ENCODE data around the gene GUCA2B. TPM values are rescaled to one million over a fixed set of nuclear protein-coding genes. Genes with fewer than 3 reads are reported as not detected.

Gene GUCA2B
- total and polyA plus RNA-seq, 2 of the 4 experiments (the other 2 are of a cell fraction): not detected

DNA sequence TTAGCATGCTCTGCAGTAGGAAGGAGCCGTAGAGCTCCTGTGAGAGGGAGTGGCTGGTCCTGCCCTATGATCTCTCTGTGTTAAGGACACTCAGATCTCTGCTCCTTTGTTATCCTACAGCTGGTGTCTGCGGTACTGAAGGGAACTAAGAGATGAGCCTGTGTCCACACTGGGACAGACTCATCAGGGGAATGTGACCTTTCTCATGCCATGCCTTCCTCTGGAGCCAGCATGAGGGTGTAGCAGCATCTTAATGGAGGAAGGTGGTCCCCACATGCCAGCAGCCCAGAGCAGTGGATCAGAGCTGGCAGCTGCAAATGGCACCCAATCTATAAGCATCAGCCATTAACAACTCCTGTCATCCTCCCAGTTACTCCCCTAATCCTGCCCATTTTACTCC lies 24.7 kb upstream of the GUCA2B start:
- Histone ChIP-seq H3K9me3 (ENCODE audit: control insufficient read depth, insufficient read depth, low read length) (no peaks in the 10 kb centered on the region), H2AK9ac (replicated peaks; ENCODE audit: low read depth, low read length, poor library complexity) (no peak overlapping the region), H4K91ac (ENCODE audit: insufficient read depth, low read depth, low read length) (no peak overlapping the region), H4K20me1 (ENCODE audit: insufficient read depth, low read length) (no peaks in the 10 kb centered on the region), H3K56ac (ENCODE audit: extremely low read depth, insufficient read depth, low read length) (no peak overlapping the region), H3K4me2 (ENCODE audit: low read depth, low read length) (no peak overlapping the region), H3K27me3 (ENCODE audit: control insufficient read depth, insufficient read depth, low read length) (peaks cover 6% of the 10 kb centered on the region), H3K14ac (replicated peaks; ENCODE audit: low read depth, low read length) (no peak overlapping the region), H2AFZ (replicated peaks; ENCODE audit: low read length, poor library complexity) (no peak overlapping the region), H3K9me1 (ENCODE audit: insufficient read depth, low read length) (no peaks in the 10 kb centered on the region; the same call in 1 of the 2 replicates), H3K18ac (ENCODE audit: low read depth, low read length) (no peak overlapping the region), H2BK120ac (ENCODE audit: low read depth, low read length) (no peak overlapping the region), H3K36me3 (ENCODE audit: control insufficient read depth, insufficient read depth, low read length) (no peaks in the 10 kb centered on the region), H3K4me3 (ENCODE audit: insufficient read depth, low read depth, low read length) (no peak overlapping the region), H3K23ac (ENCODE audit: low read depth, low read length) (no peak overlapping the region), H3K79me1 (ENCODE audit: low read depth in 1 of 2, low read length in 2 of 2) (no peaks in the 10 kb centered on the region), H2BK5ac (ENCODE audit: low read depth, low read length, poor library complexity, severe bottlenecking) (no peak overlapping the region), H2AK5ac (ENCODE audit: low read depth, low read length) (no peak overlapping the region), H3K9ac (ENCODE audit: low read depth, low read length) (no peak overlapping the region), H2BK20ac (ENCODE audit: low read depth, low read length) (no peak overlapping the region), H3K4ac (ENCODE audit: low read depth, low read length) (no peak overlapping the region), H3K27ac (ENCODE audit: insufficient read depth, low read length) (no peak overlapping the region), H4K8ac (ENCODE audit: low read depth in 2 of 2, low read length in 2 of 2) (no peak overlapping the region), H3K4me1 (ENCODE audit: control insufficient read depth, insufficient read depth, low read length) (no peaks in the 10 kb centered on the region), H4K5ac (ENCODE audit: low read depth, low read length) (no peak overlapping the region), H2BK15ac (ENCODE audit: low read depth, low read length) (no peak overlapping the region)
- no CpG with 5 or more reads among the region's 2 CpGs for WGBS, 2 experiments (ENCODE audit: extremely low coverage in 2 of 2, insufficient read length in 1 of 2)
- in situ Hi-C loops (cut with MboI; ENCODE audit: low sequenced_read_pairs): no loop called here
- BruUV-seq (replicated peaks): no TSS peak
- dilution Hi-C loops (cut with HindIII; ENCODE audit: low sequenced_read_pairs, unreplicated experiment): no loop called here
- ATAC-seq (ENCODE audit: low read depth): no peak
- POLR2A ChIA-PET (ENCODE audit: unreplicated experiment): no interaction called here
- CTCF ChIA-PET: no interaction called here
- intact Hi-C loops (cut with micrococcal nuclease): no loop called here
- no peak for TF ChIP-seq CHD1 (IDR thresholded peaks at IDR 0.05; ENCODE audit: low read depth, low read length)
- TF ChIP-seq CEBPB (IDR thresholded peaks at IDR 0.05; ENCODE audit: low read depth, low read length): no peak
- TF ChIP-seq, protein P1, sequence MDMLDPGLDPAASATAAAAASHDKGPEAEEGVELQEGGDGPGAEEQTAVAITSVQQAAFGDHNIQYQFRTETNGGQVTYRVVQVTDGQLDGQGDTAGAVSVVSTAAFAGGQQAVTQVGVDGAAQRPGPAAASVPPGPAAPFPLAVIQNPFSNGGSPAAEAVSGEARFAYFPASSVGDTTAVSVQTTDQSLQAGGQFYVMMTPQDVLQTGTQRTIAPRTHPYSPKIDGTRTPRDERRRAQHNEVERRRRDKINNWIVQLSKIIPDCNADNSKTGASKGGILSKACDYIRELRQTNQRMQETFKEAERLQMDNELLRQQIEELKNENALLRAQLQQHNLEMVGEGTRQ (IDR thresholded peaks at IDR 0.05; ENCODE audit: low read depth, low read length): no peak
- TF ChIP-seq POLR2A (IDR thresholded peaks at IDR 0.05; ENCODE audit: low read depth, low read length): no peak
- no peak for TF ChIP-seq RCOR1 (IDR thresholded peaks at IDR 0.05; ENCODE audit: insufficient replicate concordance, low read length)
- TF ChIP-seq MAFK (IDR thresholded peaks at IDR 0.05; ENCODE audit: low read depth, low read length): no peak
- TF ChIP-seq SMC3 (IDR thresholded peaks at IDR 0.05; ENCODE audit: low read depth, low read length): no peak
- TF ChIP-seq NFE2L2 (IDR thresholded peaks at IDR 0.05; ENCODE audit: low read depth, low read length): no peak
- TF ChIP-seq FOS (IDR thresholded peaks at IDR 0.05; ENCODE audit: low read depth, low read length): no peak
- TF ChIP-seq RFX5 (IDR thresholded peaks at IDR 0.05; ENCODE audit: low read depth, low read length): no peak
- no peak for TF ChIP-seq MXI1 (IDR thresholded peaks at IDR 0.05; ENCODE audit: borderline replicate concordance, low read depth, low read length)
- no peak for TF ChIP-seq BHLHE40 (IDR thresholded peaks at IDR 0.05; ENCODE audit: low read depth, low read length)
- TF ChIP-seq, protein P2, sequence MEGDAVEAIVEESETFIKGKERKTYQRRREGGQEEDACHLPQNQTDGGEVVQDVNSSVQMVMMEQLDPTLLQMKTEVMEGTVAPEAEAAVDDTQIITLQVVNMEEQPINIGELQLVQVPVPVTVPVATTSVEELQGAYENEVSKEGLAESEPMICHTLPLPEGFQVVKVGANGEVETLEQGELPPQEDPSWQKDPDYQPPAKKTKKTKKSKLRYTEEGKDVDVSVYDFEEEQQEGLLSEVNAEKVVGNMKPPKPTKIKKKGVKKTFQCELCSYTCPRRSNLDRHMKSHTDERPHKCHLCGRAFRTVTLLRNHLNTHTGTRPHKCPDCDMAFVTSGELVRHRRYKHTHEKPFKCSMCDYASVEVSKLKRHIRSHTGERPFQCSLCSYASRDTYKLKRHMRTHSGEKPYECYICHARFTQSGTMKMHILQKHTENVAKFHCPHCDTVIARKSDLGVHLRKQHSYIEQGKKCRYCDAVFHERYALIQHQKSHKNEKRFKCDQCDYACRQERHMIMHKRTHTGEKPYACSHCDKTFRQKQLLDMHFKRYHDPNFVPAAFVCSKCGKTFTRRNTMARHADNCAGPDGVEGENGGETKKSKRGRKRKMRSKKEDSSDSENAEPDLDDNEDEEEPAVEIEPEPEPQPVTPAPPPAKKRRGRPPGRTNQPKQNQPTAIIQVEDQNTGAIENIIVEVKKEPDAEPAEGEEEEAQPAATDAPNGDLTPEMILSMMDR (conservative IDR thresholded peaks at IDR 0.05; ENCODE audit: low read depth, low read length): no peak
- no peak for DNase-seq

All from IMR-90 (cell line).